RKO (cell line): ENCODE data around the gene ZCCHC17.

Experiments
- DNase-seq: peaks from one replicate; pipeline ENCODE4 v3.0.0-alpha.2; 2016; ENCODE audit warnings: low spot score

Gene ZCCHC17

DNA sequence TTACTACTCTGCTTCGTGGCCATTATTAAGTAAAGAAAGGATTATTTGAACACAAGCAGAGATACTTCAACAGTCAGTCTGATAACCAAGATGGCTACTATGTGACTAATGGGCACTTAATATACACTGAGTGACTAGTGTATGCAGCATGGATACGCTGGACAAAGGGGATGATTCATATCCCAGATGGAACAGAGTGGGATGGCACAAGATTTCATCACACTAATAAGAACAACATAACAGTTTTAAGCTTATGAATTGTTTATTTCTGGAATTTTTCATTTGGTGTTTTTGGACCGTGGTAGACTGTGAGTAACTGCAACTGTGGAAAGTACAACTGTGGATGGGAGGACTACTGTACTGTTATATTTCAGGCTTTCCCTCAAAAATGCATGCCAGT, 9.4 kb downstream of the ZCCHC17 start:
- DNase-seq, result peak; percentile 89

DNA sequence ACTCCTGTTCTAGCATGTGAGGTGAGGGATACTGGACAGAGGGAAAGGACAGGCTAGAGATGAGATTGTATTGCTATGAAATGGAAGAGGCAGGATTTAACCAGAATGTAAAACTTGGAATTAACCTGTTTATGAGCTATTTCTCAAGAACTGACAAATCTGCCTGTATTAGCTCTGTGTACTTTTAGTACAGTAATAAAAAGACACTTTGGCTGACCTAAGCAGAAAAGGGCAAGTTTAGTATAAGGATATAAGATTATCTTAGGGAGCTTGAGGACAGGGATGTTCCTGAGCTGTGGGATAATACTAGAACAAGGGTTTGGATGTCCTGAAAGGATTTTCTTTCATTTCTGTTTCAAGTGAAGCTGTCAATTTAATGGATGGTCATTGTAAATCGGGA, 11.2 kb downstream of the ZCCHC17 start:
- no peak for DNase-seq

DNA sequence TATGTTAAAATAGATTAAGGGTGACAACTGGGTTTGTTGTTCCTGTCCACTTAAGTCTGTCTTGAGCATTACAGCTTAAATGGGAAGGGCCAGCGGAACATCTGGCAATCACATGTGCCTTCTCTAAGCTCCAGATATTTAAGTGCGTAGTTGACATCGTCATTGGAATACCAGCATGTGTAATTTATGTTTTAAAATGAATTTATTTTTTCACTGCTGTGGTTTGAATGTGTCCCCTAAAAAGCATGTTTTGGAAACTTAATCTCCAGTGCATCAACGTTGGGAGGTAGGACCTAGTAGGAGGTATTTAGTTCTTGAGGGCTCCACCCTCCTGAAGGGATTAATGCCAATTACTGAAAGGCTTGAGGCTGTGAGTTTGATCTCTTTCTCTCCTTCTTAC, 13.4 kb downstream of the ZCCHC17 start:
- no peak for DNase-seq

DNA sequence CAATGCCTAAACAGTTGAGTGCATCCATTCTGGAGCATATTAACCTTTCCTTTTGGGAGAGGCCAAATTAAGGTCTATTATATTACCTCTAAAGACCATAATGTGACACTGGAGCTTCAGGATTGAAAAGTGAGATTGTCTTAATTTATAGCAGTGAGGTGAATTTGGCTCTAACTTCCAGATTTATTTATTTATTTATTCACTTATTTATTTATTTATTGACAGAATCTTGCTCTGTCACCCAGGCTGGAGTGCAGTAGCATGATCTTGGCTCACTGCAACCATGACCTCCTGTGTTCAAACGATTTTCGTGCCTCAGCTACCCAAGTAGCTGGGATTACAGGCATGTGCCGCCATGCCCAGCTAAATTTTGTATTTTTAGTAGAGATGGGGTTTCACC, 19.1 kb downstream of the ZCCHC17 start:
- no peak for DNase-seq

DNA sequence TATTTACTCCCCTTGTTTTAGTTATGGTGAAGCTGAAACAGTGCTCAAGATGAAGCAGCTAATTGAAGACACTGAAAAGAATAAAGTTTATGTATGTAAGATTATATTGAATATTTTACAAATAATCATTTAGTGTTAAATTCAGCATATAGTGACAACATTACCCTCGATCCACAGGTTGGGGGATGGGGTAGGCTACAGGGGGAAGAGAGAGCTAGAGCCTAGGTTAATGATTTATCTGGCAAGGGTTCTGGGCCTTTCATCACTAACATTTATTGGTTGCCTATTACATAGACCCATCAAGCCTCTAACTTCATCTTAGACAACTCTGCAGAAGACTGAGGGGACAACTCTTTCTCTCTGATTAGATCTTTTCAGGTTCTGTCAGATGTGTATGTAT, 21.3 kb downstream of the ZCCHC17 start:
- DNase-seq, result no peak

DNA sequence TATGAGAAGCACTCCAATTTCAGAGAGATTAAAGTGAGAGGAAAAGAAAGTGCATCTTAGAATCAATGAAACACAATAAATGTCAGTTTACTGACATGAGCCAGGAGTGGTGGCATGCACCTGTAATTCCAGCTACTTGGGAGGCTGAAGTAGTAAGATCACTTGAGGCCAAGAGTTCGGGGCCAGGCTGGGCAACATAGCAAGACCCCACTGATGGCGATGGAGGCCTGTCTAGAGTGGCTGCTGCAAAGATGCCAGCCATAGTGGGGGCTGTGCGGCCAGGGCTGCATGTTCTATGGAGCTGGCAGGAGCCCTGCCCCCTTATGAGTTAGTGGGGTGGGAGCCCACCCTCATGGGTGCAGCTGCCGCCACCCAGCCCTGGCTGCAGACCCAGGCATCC, 27.3 kb downstream of the ZCCHC17 start:
- no peak for DNase-seq

DNA sequence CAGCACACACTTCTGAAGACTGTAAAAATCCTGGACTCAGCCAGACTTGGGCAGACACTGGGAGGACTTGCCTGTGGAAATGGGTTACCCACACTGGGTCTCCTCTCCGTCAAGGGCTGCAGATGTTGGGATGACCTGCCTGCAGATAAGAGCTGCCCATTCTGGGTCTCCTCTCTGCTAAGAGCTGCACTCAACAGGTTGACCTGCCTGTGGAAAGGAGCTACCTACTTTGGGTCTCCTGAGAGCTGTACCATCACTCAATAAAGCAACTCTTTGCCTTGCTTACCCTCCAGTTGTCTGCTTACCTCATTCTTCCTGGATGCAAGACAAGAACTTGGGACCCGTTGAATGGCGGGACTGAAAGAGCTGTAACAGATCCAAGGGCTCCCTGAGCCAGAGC, 28.2 kb downstream of the ZCCHC17 start:
- DNase-seq, result no peak

DNA sequence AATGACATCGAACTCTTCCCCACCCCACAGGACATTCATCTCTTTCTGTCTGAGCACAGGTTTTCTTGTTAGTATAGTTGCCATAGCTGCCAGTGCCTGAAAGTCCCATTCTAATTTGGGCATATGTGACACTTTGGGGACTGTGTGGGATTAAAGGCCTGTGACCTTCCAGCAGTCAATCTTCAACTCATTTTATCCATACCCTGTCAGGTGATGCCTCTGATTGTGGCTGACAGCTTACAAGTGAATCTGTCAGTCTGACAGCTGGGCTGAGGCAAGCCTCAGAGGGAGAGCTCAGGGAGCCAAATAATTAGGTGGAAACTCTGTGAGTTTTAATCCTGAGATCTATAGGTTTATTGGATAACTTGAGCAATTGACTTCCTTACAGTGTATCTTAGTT, 29.6 kb downstream of the ZCCHC17 start:
- no peak for DNase-seq

DNA sequence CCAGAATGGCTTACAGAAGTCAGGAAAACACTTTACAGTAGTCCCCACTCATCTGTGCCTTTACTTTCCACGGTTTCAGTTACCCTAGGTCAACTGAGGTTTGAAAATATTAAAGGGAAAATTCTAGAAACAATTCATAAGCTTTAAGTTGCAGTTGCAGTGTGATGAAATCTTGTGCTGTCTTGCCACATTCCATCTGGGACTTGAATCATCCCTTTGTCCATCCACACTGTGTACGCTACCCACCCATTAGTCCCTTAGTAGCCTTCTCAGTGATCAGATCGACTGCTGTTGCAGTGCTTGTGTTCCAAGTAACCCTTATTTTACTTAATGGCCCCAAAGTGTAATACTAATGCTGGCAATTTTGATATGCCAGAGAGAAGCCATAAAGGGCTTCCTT, 30.5 kb downstream of the ZCCHC17 start:
- no peak for DNase-seq

DNA sequence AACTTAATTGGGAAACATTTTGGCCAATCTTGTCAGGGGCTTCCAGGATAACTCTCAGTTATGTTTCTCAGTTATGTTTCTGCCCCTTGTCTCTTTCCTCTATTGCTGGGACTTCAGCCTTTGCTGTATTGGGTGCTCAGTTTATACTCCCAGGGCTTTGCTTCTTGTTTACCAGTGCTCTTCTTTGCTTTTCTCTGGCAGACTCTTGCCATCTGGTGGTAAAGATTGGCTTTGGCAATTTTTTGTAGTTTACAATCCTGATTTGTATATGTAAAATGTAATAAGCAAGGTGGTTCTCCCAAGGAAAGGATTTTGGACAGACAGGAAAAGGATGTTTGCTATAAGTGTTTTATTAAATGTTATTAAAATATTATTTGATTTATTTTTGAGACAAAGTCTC, 38.2 kb downstream of the ZCCHC17 start:
- DNase-seq, result peak; percentile 75

DNA sequence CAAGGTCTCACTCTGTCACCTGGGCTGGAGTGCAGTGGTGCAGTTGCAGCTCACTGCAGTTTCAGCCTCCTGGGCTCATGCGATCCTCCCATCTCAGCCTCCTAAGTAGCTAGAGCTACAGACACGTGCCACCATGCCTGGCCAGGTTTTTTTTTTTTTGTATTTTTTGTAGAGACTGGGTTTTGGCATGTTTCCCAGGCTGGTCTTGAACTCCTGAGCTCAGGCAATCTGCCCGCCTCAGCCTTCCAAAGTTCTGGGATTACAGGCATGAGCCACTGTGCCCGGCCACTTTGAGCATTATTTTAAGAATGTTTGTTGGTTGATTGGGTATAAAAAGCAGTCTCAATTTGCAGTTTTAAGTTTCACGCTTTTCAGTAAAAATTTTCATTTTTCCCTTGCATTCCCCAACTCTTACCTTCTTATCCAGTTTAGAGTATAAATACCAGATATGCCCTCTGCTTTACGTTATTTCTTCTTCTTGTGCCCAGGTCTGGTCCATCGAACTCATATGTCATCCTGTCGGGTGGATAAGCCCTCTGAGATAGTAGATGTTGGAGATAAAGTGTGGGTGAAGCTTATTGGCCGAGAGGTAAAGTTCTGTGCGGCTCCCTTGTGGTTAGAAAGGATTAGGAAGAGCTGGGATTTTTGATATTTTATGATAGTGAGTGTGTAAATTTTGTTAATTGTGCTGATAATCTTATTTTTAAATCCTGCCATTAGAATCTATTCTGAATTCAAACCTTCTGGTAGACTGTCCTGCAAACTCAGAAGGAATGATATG, 40.0 kb downstream of the ZCCHC17 start:
- no peak for DNase-seq

DNA sequence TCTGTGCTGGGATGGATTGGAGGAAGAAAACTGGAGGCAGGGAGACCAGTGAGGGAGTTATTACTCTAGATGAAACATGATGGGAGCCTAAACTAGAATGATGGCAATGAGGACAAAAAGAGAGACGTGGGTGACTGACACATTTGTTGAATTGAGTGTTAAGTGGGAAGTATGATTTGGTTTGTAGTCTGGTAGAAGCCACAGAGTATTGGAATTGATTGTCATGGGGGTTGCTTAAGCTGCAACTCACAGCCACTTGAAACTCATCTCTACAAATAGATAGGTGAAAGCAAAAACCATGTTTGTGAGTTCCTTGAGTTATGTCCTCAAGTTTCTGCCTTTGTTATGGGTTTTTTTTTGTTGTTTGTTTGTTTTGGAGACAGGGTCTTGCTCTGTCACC, 47.7 kb downstream of the ZCCHC17 start:
- no peak for DNase-seq

DNA sequence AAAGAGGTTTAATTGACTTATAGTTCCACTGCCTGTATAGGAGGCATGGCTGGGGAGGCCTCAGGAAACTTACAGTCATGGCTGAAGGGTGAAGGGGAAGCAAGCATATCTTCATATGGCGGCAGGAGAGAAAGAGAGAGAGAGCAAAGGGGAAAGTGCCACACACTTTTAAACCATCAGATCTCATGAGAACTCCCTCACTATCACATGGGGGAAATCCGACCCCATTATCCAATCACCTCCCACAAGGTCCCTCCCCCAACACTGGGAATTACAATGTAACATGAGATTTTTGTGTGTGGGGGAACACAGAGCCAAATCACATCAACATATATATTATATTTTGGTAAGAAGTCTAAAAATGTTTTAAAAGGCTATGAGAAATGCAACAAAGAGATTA, 48.8 kb downstream of the ZCCHC17 start:
- no peak for DNase-seq

DNA sequence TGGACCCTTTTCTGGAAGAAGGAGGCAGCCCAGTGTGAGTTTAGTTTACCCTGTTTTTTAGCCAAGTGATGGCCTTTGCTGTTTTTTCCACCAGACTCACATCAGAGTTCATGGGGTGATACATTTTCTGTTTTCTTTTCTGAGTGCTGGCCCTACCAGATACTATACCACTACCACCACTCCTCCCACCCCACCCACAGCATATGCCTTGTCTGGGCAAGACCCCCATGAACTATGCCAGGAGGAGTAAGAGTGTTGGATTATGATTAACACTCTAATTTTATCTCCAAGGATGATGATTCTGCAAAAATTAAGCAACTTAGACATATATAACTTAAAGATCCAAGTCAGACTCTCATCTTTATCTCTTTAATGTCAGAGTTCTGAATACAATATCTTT, 50.0 kb downstream of the ZCCHC17 start:
- DNase-seq, result no peak

DNA sequence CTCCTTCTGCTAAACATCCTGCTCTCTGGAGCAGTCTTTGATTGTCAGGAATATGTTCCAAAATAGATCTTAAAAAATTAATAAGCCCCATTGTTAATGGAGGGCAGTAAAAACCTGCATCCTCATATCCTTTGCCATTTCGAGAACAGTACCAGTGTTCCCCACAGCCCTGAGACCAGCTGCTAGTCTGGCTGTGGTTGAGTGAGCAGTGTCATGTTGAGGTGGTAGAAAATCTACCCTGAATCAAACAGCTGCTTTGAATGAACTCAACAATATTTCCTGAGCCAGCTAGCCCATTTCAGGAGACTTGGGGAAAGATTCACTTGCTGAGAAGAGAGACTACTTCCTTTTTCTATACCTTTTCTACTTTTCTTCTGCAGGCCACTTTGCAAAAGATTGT, 51.6 kb downstream of the ZCCHC17 start:
- DNase-seq, result no peak

DNA sequence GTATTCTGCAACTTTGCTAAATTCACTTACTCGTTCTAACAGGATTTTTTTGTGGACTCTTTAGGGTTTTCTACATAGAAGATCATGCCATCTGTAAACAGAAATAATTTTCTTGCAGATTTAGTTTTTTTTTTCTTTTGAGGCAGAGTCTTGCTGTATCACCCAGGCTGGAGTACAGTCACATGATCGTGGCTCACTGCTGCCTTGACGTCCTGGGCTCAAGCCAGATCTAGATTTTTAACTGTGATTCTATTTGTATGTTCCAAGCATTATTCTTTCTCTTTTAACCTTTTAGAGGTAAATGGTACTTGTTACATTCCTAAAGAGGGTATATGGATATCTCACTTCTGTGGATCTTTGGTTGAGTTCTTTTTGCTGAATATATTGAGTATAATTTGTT, 57.5 kb downstream of the ZCCHC17 start:
- no peak for DNase-seq

DNA sequence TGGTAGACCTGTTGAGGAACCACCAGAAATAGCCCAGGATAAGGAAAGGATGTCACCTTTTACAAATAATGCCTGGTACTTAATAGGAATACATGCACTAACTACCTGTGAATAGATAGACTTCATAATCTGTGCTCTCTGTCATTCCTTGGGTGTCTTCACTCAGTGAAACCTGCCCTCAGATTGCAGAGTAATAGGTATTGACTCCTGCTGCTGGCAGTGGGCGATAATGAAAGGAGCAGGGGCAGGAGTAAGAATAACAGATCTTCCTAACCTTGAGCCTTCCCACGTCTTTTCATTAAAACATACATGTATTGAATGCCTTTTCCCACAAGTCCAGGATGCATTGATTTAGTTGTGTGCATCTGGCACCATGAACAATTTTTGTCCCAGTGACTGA, 59.6 kb downstream of the ZCCHC17 start:
- DNase-seq, result no peak

DNA sequence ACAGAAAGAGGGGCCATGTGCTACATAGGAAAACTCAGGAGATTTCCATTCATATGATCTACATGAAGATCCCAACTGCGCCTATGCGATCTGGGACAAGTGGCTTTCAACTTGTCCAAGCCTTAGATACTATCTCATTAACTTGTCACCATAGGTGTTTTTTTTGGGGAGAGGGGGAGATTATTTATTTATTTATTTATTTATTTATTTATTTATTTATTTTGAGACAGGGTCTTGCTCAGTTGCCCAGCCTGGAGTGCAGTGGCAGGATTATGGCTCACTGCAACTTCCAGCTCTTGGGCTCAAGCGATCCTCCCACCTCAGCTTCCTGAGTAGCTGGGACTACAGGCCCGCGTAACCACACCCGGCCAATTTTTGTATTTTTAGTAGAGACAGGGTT, 64.8 kb downstream of the ZCCHC17 start:
- DNase-seq, result no peak

DNA sequence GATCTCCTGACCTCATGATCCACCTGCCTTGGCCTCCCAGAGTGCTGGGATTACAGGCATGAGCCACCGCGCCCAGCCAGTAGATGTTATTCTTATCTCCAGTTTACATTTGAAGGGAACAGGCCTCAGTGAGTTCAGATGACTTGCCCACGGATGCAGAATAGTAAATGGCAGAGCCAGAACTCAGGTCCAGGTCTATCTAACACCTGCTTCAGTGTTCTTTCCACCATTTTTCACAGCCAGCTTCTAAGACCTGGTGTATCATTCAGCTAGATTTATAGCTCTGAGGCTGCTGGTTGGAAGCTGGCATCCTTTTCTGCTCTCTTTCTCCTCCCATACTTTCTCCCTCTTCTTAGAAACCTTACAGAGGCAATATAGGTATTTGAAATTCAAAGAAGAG, 65.2 kb downstream of the ZCCHC17 start:
- no peak for DNase-seq

DNA sequence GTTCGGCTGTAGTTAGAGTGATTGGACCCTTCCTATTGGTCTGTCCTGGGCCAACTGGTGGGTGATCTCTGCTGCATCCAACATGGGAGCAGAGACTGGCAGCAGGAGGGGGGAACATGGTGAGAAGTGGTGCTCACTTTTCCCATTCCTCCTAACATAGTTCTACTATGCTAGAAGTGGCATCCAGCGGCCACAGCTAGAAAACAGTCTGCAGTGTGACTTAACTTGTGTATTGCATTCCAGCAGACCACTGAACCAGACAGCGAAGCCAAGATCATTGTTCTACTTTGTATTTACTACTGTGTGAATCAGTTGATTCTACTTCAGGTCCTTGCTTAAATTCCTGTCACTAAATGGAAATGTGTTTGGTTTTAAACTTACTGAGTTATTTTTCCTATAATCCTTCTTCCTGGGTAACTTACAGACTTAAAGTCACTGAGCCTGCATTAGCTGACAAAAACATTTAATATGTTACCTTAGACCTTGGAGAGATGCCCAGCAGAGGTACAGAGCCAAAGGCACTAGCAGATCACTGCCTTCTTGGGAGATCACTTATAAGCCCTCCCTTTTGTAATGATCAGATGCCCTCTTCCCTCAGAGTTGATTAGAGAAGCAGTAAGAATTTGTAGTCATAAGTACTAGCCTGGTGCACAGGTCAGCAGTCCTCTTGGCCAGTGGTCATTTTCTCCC, 67.9 kb downstream of the ZCCHC17 start:
- DNase-seq, result no peak

DNA sequence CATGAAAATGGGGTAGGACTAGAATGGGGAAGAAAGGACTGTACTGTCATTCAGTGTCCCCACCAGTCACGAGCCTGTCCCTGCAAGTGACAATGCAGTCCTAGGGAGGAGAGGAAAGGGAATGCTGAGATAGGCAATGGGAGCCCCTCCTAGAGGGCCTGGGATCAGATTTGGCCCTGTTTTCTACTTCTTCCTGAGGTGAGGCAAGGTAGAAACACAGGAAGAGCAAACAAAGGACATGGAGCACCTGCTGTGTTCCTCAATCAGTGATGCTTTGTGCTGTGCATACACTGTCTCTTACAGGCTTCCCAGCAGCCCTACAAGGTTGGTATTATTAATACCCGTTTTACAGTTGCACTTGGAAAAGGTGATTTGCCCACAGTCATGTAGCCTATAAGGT, 70.0 kb downstream of the ZCCHC17 start:
- no peak for DNase-seq

DNA sequence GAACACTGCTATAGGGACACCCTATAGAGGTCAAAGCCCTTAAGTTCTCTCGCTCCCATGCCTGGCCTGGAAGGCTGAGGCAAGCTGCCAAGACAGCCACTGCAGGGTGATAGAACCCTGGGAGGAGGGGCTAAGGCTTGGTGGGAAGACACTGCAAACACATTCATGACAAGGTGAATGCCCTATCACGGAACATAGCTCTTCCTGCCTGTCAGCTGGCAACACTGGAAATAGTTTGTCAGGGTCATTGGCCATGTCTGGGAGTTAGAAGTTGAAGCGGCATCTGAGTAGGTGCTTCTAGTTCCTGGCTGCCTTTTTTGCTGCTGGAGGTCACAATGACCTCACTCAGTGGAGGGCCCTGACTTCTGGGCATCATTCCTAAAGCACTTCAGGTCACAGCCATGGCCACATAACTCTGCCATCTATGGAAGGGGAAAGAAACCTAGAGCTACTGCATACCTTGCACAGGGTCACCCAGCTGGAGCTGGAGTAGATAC, 71.8 kb downstream of the ZCCHC17 start:
- DNase-seq, result no peak

DNA sequence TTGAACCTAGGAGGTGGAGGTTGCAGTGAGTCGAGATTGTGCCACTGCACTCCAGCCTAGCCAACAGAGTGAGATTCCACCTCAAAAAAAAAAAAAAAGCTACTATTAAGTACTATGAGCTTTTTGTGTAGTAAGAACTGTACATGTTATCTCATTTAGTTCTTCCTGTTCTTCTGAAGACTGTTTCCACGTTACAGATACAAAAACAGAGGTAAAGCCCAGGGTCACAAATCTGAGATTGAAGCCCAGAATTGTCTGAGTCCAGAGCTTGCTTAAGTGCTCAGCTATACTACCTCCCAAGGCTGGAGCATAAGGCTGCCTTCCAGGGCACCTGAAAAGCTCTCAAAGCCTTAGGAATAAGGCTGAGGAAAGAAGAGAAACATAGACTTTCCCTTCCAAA, 73.2 kb downstream of the ZCCHC17 start:
- DNase-seq, result no peak

DNA sequence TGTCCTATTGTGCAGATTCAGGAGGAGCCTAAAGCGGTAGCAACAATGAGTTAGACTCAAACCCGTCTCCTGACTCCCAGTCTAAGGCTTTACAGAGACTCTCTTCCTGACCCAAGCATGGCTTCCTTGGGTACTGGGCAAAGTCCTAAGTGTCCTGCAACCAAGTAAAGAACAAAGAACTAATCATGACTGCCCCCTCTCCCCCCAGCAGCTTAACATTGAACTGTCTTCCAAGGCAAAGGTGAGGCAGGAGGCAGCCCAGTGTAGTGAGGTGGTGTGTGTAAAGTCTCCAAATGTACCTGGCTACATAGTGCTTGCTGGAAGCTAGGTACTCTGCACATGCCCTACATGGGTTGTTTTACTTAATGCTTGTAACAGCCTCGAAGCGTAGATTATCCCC, 73.7 kb downstream of the ZCCHC17 start:
- DNase-seq, result no peak
